ENCODE results near the gene ASB14. TPM values are rescaled to one million over a fixed set of nuclear protein-coding genes. Genes with fewer than 3 reads are reported as not detected.

Gene ASB14
- polyA plus RNA-seq, 3 donors = not detected

DNA sequence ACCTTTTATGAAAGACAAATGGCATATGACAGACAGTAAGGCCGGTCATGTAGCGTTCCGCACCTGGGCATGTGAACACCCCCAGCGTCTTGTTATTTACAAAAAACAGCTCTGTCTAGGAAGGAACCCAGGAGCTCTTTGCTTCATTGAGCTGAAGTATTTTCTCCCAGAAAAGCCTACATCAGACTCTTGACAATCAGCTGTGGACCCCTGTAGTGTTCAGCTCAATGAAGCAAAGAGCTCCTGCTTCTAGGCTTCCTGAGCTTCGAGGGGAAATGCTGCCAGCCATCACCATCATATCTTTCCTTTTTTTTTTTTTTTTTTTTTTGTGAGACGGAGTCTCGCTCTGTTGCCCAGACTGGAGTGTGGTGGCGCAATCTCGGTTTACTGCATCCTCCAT, 4.1 kb downstream of the ASB14 start:
- Histone ChIP-seq H3K9ac (ENCODE audit: insufficient read depth, low read length, poor library complexity, severe bottlenecking) (no peak overlapping the region), H3K9me3 (replicated peaks in 1 of 2; ENCODE audit: control insufficient read depth in 1 of 2, insufficient read depth in 1 of 2, low read length in 2 of 2) (peaks cover 0 to 5% of the 10 kb centered on the region in 2 donors), H3K79me2 (ENCODE audit: insufficient read depth, low read length) (no peaks in the 10 kb centered on the region), H3K27me3 (ENCODE audit: control insufficient read depth in 2 of 2, insufficient read depth in 2 of 2, low read length in 2 of 2) (no peaks in the 10 kb centered on the region), H3K4me1 (ENCODE audit: control insufficient read depth in 1 of 2, insufficient read depth in 2 of 2, low read length in 2 of 2) (no peaks in the 10 kb centered on the region), H3K4me3 (replicated peaks in 1 of 3; ENCODE audit: low read depth in 2 of 3, low read length in 3 of 3) (no peak overlapping the region), H2AFZ (ENCODE audit: insufficient read depth, low read depth, low read length, poor library complexity, severe bottlenecking) (no peak overlapping the region), H3K4me2 (replicated peaks; ENCODE audit: extremely low read depth, low read length, poor library complexity, severe bottlenecking) (no peak overlapping the region), H3K27ac (ENCODE audit: low read depth in 1 of 2, low read length in 2 of 2) (no peak overlapping the region), H3K36me3 (replicated peaks in 1 of 2; ENCODE audit: control insufficient read depth in 1 of 2, insufficient read depth in 2 of 2, low read length in 2 of 2) (no peaks in the 10 kb centered on the region), H4K20me1 (ENCODE audit: insufficient read depth, low read length) (no peaks in the 10 kb centered on the region)
- TF ChIP-seq, protein P1, sequence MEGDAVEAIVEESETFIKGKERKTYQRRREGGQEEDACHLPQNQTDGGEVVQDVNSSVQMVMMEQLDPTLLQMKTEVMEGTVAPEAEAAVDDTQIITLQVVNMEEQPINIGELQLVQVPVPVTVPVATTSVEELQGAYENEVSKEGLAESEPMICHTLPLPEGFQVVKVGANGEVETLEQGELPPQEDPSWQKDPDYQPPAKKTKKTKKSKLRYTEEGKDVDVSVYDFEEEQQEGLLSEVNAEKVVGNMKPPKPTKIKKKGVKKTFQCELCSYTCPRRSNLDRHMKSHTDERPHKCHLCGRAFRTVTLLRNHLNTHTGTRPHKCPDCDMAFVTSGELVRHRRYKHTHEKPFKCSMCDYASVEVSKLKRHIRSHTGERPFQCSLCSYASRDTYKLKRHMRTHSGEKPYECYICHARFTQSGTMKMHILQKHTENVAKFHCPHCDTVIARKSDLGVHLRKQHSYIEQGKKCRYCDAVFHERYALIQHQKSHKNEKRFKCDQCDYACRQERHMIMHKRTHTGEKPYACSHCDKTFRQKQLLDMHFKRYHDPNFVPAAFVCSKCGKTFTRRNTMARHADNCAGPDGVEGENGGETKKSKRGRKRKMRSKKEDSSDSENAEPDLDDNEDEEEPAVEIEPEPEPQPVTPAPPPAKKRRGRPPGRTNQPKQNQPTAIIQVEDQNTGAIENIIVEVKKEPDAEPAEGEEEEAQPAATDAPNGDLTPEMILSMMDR (IDR thresholded peaks at IDR 0.05) = no peak
- intact Hi-C loops (cut with micrococcal nuclease) = no loop called here
- peaks cover 1 to 5% of the 10 kb centered on the region in 2 donors for H3K36me3 Mint-ChIP-seq
- H3K27ac Mint-ChIP-seq = no peak overlapping the region
- DNase-seq = no peak
- no peaks in the 10 kb centered on the region for H3K4me1 Mint-ChIP-seq
- no peak overlapping the region for H3K4me3 Mint-ChIP-seq
- 100% methylated on average over 4 of the region's 9 CpGs for WGBS (ENCODE audit: insufficient coverage)
- peaks cover 2 to 9% (median 3%) of the 10 kb centered on the region in 7 donors for H3K9me3 Mint-ChIP-seq
- H3K27me3 Mint-ChIP-seq (ENCODE audit: low read depth in 3 of 3) = peaks cover 1 to 7% (median 5%) of the 10 kb centered on the region in 3 donors

DNA sequence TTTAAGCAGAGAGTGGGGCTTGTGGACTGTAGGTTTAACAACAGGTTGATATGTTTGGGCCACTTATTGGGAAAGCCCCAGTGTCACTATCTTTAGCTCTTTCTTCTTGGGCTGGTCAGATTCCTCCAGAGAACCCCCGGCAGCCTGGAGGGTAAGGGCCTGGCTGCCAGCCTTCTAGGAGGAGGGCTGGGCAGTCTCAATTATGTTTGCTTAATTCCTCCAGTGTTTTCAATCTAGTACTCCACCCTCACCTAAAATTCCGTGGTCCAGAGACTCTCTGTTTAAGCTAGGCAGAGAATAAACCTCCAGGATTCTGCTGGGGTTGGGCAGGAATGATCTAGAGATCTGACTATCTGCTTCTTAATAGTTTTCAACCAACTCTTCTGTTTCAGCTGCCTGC, 5.3 kb downstream of the ASB14 start:
- H3K9me3 ChIP-seq (replicated peaks in 1 of 2; ENCODE audit: control insufficient read depth in 1 of 2, insufficient read depth in 1 of 2, low read length in 2 of 2) = peaks cover 0 to 5% of the 10 kb centered on the region in 2 donors
- no CpG with 5 or more reads among the region's 2 CpGs for WGBS (ENCODE audit: insufficient coverage)
- Mint-ChIP-seq H3K4me3 (no peak overlapping the region), H3K36me3 (peaks cover 1 to 5% of the 10 kb centered on the region in 2 donors), H3K4me1 (no peaks in the 10 kb centered on the region), H3K27ac (no peak overlapping the region), H3K27me3 (ENCODE audit: low read depth in 3 of 3) (peaks cover 1 to 7% (median 5%) of the 10 kb centered on the region in 3 donors), H3K9me3 (peaks cover 2 to 9% (median 3%) of the 10 kb centered on the region in 7 donors)
- H3K27me3 ChIP-seq (ENCODE audit: control insufficient read depth in 2 of 2, insufficient read depth in 2 of 2, low read length in 2 of 2) = no peaks in the 10 kb centered on the region
- no peak overlapping the region for H3K4me3 ChIP-seq (replicated peaks in 1 of 3; ENCODE audit: low read depth in 2 of 3, low read length in 3 of 3)
- H3K4me1 ChIP-seq (ENCODE audit: control insufficient read depth in 1 of 2, insufficient read depth in 2 of 2, low read length in 2 of 2) = no peaks in the 10 kb centered on the region
- DNase-seq = no peak
- no peak overlapping the region for H3K27ac ChIP-seq (ENCODE audit: low read depth in 1 of 2, low read length in 2 of 2)
- no peaks in the 10 kb centered on the region for H3K36me3 ChIP-seq (replicated peaks in 1 of 2; ENCODE audit: control insufficient read depth in 1 of 2, insufficient read depth in 2 of 2, low read length in 2 of 2)
- no peak overlapping the region for H3K4me2 ChIP-seq (replicated peaks; ENCODE audit: extremely low read depth, low read length, poor library complexity, severe bottlenecking)
- H4K20me1 ChIP-seq (ENCODE audit: insufficient read depth, low read length) = no peaks in the 10 kb centered on the region
- no peak overlapping the region for H2AFZ ChIP-seq (ENCODE audit: insufficient read depth, low read depth, low read length, poor library complexity, severe bottlenecking)
- no peak overlapping the region for H3K9ac ChIP-seq (ENCODE audit: insufficient read depth, low read length, poor library complexity, severe bottlenecking)
- intact Hi-C loops (cut with micrococcal nuclease) = no loop called here
- TF ChIP-seq, protein P1 (IDR thresholded peaks at IDR 0.05) = no peak
- H3K79me2 ChIP-seq (ENCODE audit: insufficient read depth, low read length) = no peaks in the 10 kb centered on the region
